ENCODE results near the gene TMED6.
"Not testable (repeated sequence)": the region's sequence is repeated elsewhere in the genome, so short reads cannot be mapped to it uniquely, and the experiment has no call there.

TMED6 gene

DNA sequence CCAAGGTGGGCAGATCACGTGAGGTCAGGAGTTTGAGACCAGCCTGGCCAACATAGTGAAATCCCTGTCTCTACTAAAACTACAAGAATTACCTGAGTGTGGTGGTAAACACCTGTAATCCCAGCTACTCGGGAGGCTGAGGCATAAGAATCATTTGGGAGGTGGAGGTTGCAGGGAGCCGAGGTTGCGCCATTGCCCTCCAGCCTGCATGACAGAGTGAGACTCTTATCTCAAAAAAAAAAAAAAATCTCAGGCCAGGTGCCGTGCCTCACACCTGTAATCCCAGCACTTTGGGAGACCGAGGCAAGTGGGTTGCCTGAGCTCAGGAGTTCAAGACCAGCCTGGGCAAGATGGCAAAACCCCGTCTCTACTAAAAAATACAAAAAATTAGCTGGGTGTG lies 54.8 kb downstream of the TMED6 start:
- DNase-seq: not testable (repeated sequence)

DNA sequence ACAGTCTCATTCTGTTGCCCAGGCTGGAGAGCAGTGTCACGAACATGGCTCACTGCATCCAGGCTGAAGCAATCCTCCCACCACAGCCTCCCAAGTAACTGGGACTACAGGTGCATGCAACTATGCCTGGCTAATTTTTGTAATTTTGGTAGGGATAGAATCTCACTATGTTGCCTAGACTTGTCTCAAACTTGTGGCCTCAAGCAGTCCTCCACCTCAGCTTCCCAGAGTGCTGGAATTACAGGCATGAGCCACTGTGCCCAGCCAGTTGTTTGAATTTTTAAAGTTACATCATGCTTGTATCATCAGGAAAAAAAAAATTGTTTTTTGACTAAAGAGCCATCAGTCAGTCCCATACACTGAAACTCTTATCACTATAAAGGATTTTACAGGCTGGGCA lies 57.5 kb downstream of the TMED6 start:
- DNase-seq: no peak

DNA sequence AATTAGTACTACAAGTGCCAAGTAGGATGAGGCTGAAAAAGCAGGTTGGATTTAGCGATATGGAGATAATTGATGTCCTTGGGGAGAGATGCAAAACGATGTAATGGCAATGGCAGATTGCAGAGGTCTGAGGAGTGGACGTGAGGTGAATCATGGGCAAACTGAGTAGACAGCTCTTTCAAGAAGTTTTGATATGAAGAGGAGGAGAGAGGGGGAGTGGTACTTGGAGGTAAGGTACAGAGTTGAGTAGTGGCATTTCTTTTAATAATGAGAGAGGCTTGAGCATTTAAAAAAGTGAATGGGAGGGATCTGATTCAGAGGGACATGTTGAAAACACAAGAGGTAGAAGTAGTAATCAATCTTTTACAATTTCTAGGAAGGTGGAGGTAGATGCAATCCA lies 58.2 kb downstream of the TMED6 start:
- no peak for DNase-seq

Measured in NCI-H82 (cell line).